Lower leg skin (tissue), 3 donors: Measurements from ENCODE around the gene NMT2.

Experiments
- POLR2A ChIP-seq, 2 donors: fragments of 450-650 bp; IDR thresholded peaks; one replicate each; pipeline ENCODE4 v1.6.1; 2016 to 2017; ENCODE audit warnings: antibody characterized with exemption in 2 of 2, mild to moderate bottlenecking in 1 of 2, moderate library complexity in 1 of 2
- TF ChIP-seq, protein P1 (sequence below), 3 donors: fragments of 450-650 bp; IDR thresholded peaks; one replicate each; pipeline ENCODE4 v1.5.1; 2016; ENCODE audit warnings: antibody characterized with exemption in 3 of 3, mild to moderate bottlenecking in 3 of 3, moderate library complexity in 2 of 3

DNA sequence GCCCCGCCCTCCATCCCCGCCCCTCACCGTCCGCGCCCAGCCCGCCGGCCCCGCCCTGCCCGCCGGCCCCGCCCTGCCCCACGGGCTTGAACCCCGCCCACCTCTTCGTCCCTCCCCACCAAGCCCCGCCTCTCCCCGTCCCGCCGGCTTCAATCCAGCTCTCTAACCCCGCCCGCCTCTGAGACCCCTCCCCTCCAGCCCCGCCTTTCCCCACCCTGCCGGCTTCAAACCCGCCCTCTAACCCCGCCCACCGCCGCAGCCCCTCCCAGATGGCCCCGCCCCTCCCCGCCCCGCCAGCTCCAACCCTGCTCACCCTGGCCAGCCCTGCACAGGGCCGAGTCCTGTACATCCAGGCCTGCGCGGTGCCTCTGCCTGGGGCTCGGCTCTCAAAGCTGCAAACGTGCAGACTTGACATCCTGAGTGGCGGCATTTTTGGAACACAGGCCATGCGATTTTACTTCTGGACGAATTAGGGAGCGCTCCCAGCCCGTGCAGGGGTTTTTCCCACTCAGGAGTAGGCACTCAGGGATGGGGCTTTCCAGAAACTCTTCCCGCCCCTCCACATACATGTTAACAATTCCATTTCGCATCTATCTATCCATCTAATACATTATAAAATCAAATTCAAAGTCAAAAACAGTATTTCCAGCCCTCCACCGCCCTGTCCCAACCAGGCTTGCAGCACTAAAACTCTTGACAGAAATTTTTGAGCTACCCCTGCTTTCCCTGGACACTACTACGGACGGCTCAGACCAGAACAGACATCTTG lies 477 bp upstream of the NMT2 start:
- TF ChIP-seq, protein P1, sequence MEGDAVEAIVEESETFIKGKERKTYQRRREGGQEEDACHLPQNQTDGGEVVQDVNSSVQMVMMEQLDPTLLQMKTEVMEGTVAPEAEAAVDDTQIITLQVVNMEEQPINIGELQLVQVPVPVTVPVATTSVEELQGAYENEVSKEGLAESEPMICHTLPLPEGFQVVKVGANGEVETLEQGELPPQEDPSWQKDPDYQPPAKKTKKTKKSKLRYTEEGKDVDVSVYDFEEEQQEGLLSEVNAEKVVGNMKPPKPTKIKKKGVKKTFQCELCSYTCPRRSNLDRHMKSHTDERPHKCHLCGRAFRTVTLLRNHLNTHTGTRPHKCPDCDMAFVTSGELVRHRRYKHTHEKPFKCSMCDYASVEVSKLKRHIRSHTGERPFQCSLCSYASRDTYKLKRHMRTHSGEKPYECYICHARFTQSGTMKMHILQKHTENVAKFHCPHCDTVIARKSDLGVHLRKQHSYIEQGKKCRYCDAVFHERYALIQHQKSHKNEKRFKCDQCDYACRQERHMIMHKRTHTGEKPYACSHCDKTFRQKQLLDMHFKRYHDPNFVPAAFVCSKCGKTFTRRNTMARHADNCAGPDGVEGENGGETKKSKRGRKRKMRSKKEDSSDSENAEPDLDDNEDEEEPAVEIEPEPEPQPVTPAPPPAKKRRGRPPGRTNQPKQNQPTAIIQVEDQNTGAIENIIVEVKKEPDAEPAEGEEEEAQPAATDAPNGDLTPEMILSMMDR (IDR thresholded peaks at IDR 0.05) = no peak
- TF ChIP-seq POLR2A (IDR thresholded peaks at IDR 0.05) = no peak
